H9 (cell line): ENCODE results near the gene STN1. TPM values are rescaled to one million over a fixed set of nuclear protein-coding genes. Genes with fewer than 3 reads are reported as not detected.

Experiments used
- DNase-seq: peaks from one replicate; pipeline ENCODE4 v3.0.0-alpha.2; 2017
- H2AFZ ChIP-seq: one replicate; pipeline ENCODE4 v1.6.1; 2013; ENCODE audit warnings: mild to moderate bottlenecking, low read length, control low read depth, moderate library complexity
- H2AK5ac ChIP-seq: 2 replicates; pipeline ENCODE4 v1.6.1; 2013; ENCODE audit warnings: low read length, control low read depth, mixed read lengths; ENCODE audit not compliant: insufficient read length
- H2BK120ac ChIP-seq: one replicate; pipeline ENCODE4 v1.6.1; 2013; ENCODE audit warnings: low read depth, mild to moderate bottlenecking, low read length, control low read depth, inconsistent platforms; ENCODE audit not compliant: poor library complexity, severe bottlenecking
- H2BK12ac ChIP-seq: 2 replicates; pipeline ENCODE4 v1.6.1; 2013; ENCODE audit warnings: low read length, control low read depth, mixed read lengths, low read depth; ENCODE audit not compliant: insufficient read length
- H2BK15ac ChIP-seq: 2 replicates; pipeline ENCODE4 v1.6.1; 2013; ENCODE audit warnings: low read depth, low read length, control low read depth
- H2BK20ac ChIP-seq: one replicate; pipeline ENCODE4 v1.6.1; 2013; ENCODE audit warnings: low read depth, mild to moderate bottlenecking, low read length, control low read depth, inconsistent platforms; ENCODE audit not compliant: poor library complexity, severe bottlenecking
- H2BK5ac ChIP-seq: 2 replicates; pipeline ENCODE4 v1.6.1; 2013; ENCODE audit warnings: low read length, control low read depth, mixed read lengths; ENCODE audit not compliant: insufficient read length
- H3K14ac ChIP-seq: 2 replicates; pipeline ENCODE4 v1.6.1; 2013; ENCODE audit warnings: low read length, control low read depth; ENCODE audit not compliant: insufficient read depth
- H3K18ac ChIP-seq: 2 replicates; pipeline ENCODE4 v1.6.1; 2013; ENCODE audit warnings: low read depth, mild to moderate bottlenecking, mixed read lengths, low read length, control low read depth; ENCODE audit not compliant: insufficient read length
- H3K23ac ChIP-seq: 2 replicates; pipeline ENCODE4 v1.6.1; 2013; ENCODE audit warnings: low read length, control low read depth, mixed read lengths, low read depth; ENCODE audit not compliant: insufficient read length
- H3K23me2 ChIP-seq: 2 replicates; pipeline ENCODE4 v1.6.1; 2013; ENCODE audit warnings: low read depth, mild to moderate bottlenecking, mixed read lengths, low read length, control low read depth; ENCODE audit not compliant: insufficient read length, poor library complexity, severe bottlenecking
- H3K27ac ChIP-seq: 2 replicates; pipeline ENCODE4 v1.5.1; 2013; ENCODE audit warnings: low read length, control low read depth, mixed read lengths, low read depth; ENCODE audit not compliant: insufficient read length
- H3K27me3 ChIP-seq: 2 replicates; pipeline ENCODE4 v1.6.1; 2013; ENCODE audit warnings: low read length, control low read depth, inconsistent platforms; ENCODE audit not compliant: insufficient read depth
- H3K4ac ChIP-seq: 2 replicates; pipeline ENCODE4 v1.6.1; 2013; ENCODE audit warnings: low read depth, mild to moderate bottlenecking, control low read depth, inconsistent platforms, low read length, moderate library complexity
- H3K4me1 ChIP-seq: 2 replicates; pipeline ENCODE4 v1.6.1; 2013; ENCODE audit warnings: low read length, control low read depth, inconsistent platforms; ENCODE audit not compliant: insufficient read depth
- H3K4me2 ChIP-seq: 2 replicates; pipeline ENCODE4 v1.6.1; 2013; ENCODE audit warnings: low read length, control low read depth, mixed read lengths; ENCODE audit not compliant: insufficient read length, insufficient read depth
- H3K56ac ChIP-seq: 2 replicates; pipeline ENCODE4 v1.6.1; 2013; ENCODE audit warnings: low read depth, mild to moderate bottlenecking, mixed read lengths, low read length, control low read depth; ENCODE audit not compliant: insufficient read length
- H3K79me1 ChIP-seq: 2 replicates; pipeline ENCODE4 v1.6.1; 2013; ENCODE audit warnings: low read depth, mild to moderate bottlenecking, moderate library complexity, low read length, control low read depth, inconsistent platforms; ENCODE audit not compliant: insufficient read depth, poor library complexity, severe bottlenecking
- H3K79me2 ChIP-seq: 2 replicates; pipeline ENCODE4 v1.6.1; 2013; ENCODE audit warnings: low read length, control low read depth, inconsistent platforms; ENCODE audit not compliant: insufficient read depth
- H3K9ac ChIP-seq: 2 replicates; pipeline ENCODE4 v1.6.1; 2013; ENCODE audit warnings: low read length, control low read depth, mixed read lengths; ENCODE audit not compliant: insufficient read length; ENCODE audit errors: extremely low read depth
- H3K9me3 ChIP-seq: one replicate; pipeline ENCODE4 v1.6.1; 2013; ENCODE audit warnings: low read depth, low read length, inconsistent platforms; ENCODE audit not compliant: control insufficient read depth
- H3T11ph ChIP-seq: one replicate; pipeline ENCODE4 v1.6.1; 2013; ENCODE audit warnings: mild to moderate bottlenecking, low read length, control low read depth, inconsistent platforms
- H4K20me1 ChIP-seq: one replicate; pipeline ENCODE4 v1.6.1; 2013; ENCODE audit not compliant: control insufficient read depth, insufficient read length, insufficient read depth
- H4K5ac ChIP-seq: 2 replicates; pipeline ENCODE4 v1.6.1; 2013; ENCODE audit warnings: low read depth, mild to moderate bottlenecking, mixed read lengths, low read length, control low read depth; ENCODE audit not compliant: insufficient read length
- H4K8ac ChIP-seq: replicated peaks from 2 replicates; pipeline ENCODE4 v1.6.1; 2013; ENCODE audit warnings: low read length, control low read depth, mixed read lengths, low read depth; ENCODE audit not compliant: insufficient read length
- H4K91ac ChIP-seq: 2 replicates; pipeline ENCODE4 v1.6.1; 2013; ENCODE audit warnings: low read depth, mild to moderate bottlenecking, moderate library complexity, mixed read lengths, low read length, control low read depth; ENCODE audit not compliant: insufficient read length
- H3K27ac Mint-ChIP-seq, 3 experiments: 2 replicates in 2 of 3; 3 replicates in 1 of 3; pipeline ENCODE4 v1.8.0; 2020 to 2021; ENCODE audit warnings: mixed read lengths in 3 of 3, mild to moderate bottlenecking in 1 of 3, moderate library complexity in 1 of 3
- H3K27me3 Mint-ChIP-seq: 2 replicates; pipeline ENCODE4 v1.8.0; 2021; ENCODE audit warnings: low read depth, mild to moderate bottlenecking, moderate library complexity, mixed read lengths
- H3K36me3 Mint-ChIP-seq, 3 experiments: 2 replicates in 2 of 3; 3 replicates in 1 of 3; pipeline ENCODE4 v1.8.0; 2020 to 2021; ENCODE audit warnings: low read depth in 3 of 3, mixed read lengths in 3 of 3; ENCODE audit not compliant: insufficient read depth in 1 of 3
- H3K4me1 Mint-ChIP-seq, 2 experiments: 2 replicates each; pipeline ENCODE4 v1.8.0; 2020; ENCODE audit warnings: mixed read lengths in 2 of 2
- H3K4me3 Mint-ChIP-seq, 2 experiments: 2 replicates in 1 of 2; 3 replicates in 1 of 2; pipeline ENCODE4 v1.8.0; 2020 to 2021; ENCODE audit warnings: mild to moderate bottlenecking in 2 of 2, mixed read lengths in 2 of 2, moderate library complexity in 1 of 2
- H3K9me3 Mint-ChIP-seq, 2 experiments: 2 replicates in 1 of 2; 3 replicates in 1 of 2; pipeline ENCODE4 v1.8.0; 2020; ENCODE audit warnings: mild to moderate bottlenecking in 2 of 2, mixed read lengths in 2 of 2, moderate library complexity in 1 of 2
- WGBS: extraction: QIAGEN DNeasy Blood & Tissue Kit; methylation state at CpG from one replicate; pipeline ENCODE4 v1.1.7; 2013; ENCODE audit warnings: missing lambda C conversion rate, low lambda C conversion rate, mixed read lengths; ENCODE audit not compliant: insufficient read length; ENCODE audit errors: extremely low coverage; 5-methylcytosine and 5-hydroxymethylcytosine counted together
- total RNA-seq: library from RNA; stranded (reverse); gene quantifications from 2 replicates; pipeline ENCODE4 v1.2.1, GENCODE V29; 2021
- TF ChIP-seq, protein P1 (sequence below): fragments of 200-600 bp; sonication (generic); conservative IDR thresholded peaks from 3 replicates; pipeline ENCODE4 v1.8.0; 2021; ENCODE audit warnings: antibody characterized with exemption, mild to moderate bottlenecking

Gene STN1
- total RNA-seq, 1 experiment from 2014 or later: 11.3 TPM

DNA sequence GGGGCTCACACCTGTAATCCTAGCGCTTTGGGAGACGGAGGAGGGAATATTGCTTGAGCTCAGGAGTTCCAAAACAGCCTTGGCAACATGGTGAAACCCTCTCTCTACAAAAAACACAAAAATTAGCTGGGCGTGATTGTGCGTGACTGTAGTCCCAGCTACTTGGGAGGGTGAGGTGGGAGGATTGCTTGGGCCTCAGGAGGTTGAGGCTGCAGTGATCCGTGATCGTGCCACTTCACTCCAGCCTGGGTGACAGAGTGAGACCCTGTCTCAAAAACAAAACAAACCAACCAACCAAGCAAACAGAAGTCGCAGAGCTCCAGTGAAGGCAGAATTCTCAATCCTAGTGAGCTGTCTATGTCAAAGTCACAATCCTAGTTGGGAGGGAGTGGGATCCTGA lies 14.3 kb upstream of the STN1 start:
- H2BK120ac ChIP-seq: no peak overlapping the region
- Mint-ChIP-seq H3K27me3 (no peaks in the 10 kb centered on the region; the same call in 1 of the 2 replicates), H3K4me3 (no peak overlapping the region; a peak in 1 of 5 replicates), H3K36me3 (no peaks in the 10 kb centered on the region), H3K27ac (no peak overlapping the region), H3K9me3 (peaks cover 0 to 2% of the 10 kb centered on the region in 2 experiments; a peak in 1 of 5 replicates), H3K4me1 (peaks cover 14 to 18% of the 10 kb centered on the region in 2 experiments)
- no peak overlapping the region for H2BK15ac ChIP-seq
- no peaks in the 10 kb centered on the region for H3K27me3 ChIP-seq
- no peaks in the 10 kb centered on the region for H4K20me1 ChIP-seq
- H4K8ac ChIP-seq: no peak overlapping the region
- H2AFZ ChIP-seq: no peak overlapping the region
- H2BK20ac ChIP-seq: no peak overlapping the region
- no peak overlapping the region for H2BK12ac ChIP-seq
- H4K5ac ChIP-seq: no peak overlapping the region
- no peak overlapping the region for H3K4ac ChIP-seq
- no peaks in the 10 kb centered on the region for H3K9me3 ChIP-seq
- no peak overlapping the region for H3K27ac ChIP-seq
- TF ChIP-seq, protein P1, sequence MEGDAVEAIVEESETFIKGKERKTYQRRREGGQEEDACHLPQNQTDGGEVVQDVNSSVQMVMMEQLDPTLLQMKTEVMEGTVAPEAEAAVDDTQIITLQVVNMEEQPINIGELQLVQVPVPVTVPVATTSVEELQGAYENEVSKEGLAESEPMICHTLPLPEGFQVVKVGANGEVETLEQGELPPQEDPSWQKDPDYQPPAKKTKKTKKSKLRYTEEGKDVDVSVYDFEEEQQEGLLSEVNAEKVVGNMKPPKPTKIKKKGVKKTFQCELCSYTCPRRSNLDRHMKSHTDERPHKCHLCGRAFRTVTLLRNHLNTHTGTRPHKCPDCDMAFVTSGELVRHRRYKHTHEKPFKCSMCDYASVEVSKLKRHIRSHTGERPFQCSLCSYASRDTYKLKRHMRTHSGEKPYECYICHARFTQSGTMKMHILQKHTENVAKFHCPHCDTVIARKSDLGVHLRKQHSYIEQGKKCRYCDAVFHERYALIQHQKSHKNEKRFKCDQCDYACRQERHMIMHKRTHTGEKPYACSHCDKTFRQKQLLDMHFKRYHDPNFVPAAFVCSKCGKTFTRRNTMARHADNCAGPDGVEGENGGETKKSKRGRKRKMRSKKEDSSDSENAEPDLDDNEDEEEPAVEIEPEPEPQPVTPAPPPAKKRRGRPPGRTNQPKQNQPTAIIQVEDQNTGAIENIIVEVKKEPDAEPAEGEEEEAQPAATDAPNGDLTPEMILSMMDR: no peak
- H3K18ac ChIP-seq: no peak overlapping the region
- no peak overlapping the region for H3K56ac ChIP-seq
- no peak overlapping the region for H3K23ac ChIP-seq
- H3T11ph ChIP-seq: no peak overlapping the region
- no peaks in the 10 kb centered on the region for H3K79me1 ChIP-seq
- no peaks in the 10 kb centered on the region; the same call in 1 of the 2 replicates for H3K4me1 ChIP-seq
- no peak overlapping the region for H3K4me2 ChIP-seq
- H2BK5ac ChIP-seq: no peak overlapping the region
- no peak overlapping the region for H3K9ac ChIP-seq
- no peak overlapping the region for H2AK5ac ChIP-seq
- no CpG with 5 or more reads among the region's 7 CpGs for WGBS
- no peaks in the 10 kb centered on the region for H3K79me2 ChIP-seq
- no peak for DNase-seq
- H3K14ac ChIP-seq: no peak overlapping the region
- H3K23me2 ChIP-seq: no peaks in the 10 kb centered on the region
- H4K91ac ChIP-seq: no peak overlapping the region
